Ovary (tissue), 3 donors: ENCODE measurements around the gene MIEF1.

Source experiments
- EP300 ChIP-seq: sonication (generic); formaldehyde crosslinking; IDR thresholded peaks from one replicate; pipeline ENCODE4 v1.6.1; 2017; ENCODE audit warnings: antibody characterized with exemption
- POLR2A ChIP-seq: fragments of 450-650 bp; IDR thresholded peaks from one replicate; pipeline ENCODE4 v1.6.1; 2017; ENCODE audit warnings: antibody characterized with exemption, mild to moderate bottlenecking, moderate library complexity
- TF ChIP-seq, protein P1 (sequence below), 3 donors: fragments of 450-650 bp in 2 of 3; fragments of 200-600 bp in 1 of 3; IDR thresholded peaks; one replicate each; pipeline versions ENCODE4 v1.5.1 to v1.8.0; 2016 to 2022; ENCODE audit warnings: antibody characterized with exemption in 3 of 3, mild to moderate bottlenecking in 1 of 3
- donor health status: DM: no; HTN: no; CAD: no.

DNA sequence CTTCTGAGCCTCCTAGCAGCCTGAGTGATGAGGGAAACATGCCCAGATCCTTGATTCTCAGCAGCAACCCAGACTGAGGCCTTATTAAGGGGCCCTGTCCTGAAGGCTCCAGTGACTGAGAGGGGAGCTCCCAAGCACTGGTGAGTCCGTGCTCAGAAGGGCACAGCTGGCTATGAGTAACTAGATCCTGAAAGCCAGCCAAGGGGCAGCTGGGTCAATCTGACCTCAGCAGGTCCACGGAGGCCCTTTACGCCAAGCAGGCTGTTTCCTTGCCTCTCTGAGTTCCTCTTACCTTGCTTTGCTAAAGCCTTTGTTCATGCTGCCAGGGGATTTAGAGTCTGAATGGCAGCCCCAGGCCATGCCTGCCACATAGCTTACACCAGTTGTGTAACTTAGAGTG, 19.3 kb upstream of the MIEF1 start:
- TF ChIP-seq, protein P1, sequence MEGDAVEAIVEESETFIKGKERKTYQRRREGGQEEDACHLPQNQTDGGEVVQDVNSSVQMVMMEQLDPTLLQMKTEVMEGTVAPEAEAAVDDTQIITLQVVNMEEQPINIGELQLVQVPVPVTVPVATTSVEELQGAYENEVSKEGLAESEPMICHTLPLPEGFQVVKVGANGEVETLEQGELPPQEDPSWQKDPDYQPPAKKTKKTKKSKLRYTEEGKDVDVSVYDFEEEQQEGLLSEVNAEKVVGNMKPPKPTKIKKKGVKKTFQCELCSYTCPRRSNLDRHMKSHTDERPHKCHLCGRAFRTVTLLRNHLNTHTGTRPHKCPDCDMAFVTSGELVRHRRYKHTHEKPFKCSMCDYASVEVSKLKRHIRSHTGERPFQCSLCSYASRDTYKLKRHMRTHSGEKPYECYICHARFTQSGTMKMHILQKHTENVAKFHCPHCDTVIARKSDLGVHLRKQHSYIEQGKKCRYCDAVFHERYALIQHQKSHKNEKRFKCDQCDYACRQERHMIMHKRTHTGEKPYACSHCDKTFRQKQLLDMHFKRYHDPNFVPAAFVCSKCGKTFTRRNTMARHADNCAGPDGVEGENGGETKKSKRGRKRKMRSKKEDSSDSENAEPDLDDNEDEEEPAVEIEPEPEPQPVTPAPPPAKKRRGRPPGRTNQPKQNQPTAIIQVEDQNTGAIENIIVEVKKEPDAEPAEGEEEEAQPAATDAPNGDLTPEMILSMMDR (IDR thresholded peaks at IDR 0.05): no peak
- TF ChIP-seq POLR2A: no peak
- TF ChIP-seq EP300: no peak
